PC-3 (cell line): ENCODE measurements around the gene SPSB3.

Source experiments
- CTCF ChIP-seq: fragments of 300-600 bp; sonication (generic); conservative IDR thresholded peaks from 2 replicates; pipeline ENCODE4 v1.5.1; 2017; ENCODE audit warnings: antibody characterized with exemption, low read depth, mild to moderate bottlenecking, low read length
- EZH2phosphoT487 ChIP-seq: fragments of 300-600 bp; sonication (generic); IDR thresholded peaks from 2 replicates; pipeline ENCODE4 v1.6.1; 2018; ENCODE audit warnings: mild to moderate bottlenecking, antibody characterized with exemption, low read length, borderline replicate concordance

GRCh38 chr16:1757714-1758461 is 24.5 kb downstream of the SPSB3 start:
- no peak for TF ChIP-seq CTCF
- no peak for TF ChIP-seq EZH2phosphoT487
